ENCODE measurements around the gene ITGB4.
"Not testable (repeated sequence)": the region's sequence is repeated elsewhere in the genome, so short reads cannot be mapped to it uniquely, and the experiment has no call there.

The ITGB4 gene

DNA sequence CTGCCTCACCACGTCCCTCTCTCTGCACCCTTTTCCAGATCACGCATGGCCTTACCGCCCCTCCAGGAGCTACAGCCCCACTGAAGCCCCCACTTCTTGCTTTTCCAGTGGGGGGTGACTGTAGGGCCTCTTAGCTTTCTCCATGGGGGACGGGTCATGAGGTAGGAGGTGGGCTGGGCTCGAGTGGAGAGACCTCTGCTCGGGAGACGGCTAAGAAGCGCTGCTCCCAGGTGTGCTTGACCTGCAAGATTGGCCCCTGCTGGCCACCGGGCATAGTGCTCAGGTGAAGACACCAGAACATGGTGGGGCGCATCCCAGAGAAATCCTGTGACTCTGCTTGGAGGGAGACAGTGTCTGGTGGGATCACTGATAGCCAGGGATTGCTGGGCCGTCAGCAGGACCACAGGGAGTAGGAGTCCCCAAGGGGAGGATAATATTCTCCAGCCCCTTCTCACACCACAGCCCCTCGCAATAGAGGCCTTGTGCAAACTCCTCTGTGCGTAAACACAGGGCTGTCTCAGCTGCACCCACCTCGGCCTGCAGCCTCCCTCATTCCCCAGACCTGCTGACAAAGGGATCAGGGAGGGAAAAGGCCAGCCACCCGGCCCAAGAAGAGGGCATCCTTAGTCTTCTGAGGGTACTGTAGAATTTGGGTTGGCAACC lies 52.7 kb downstream of the ITGB4 start:
- DNase-seq = no peak

DNA sequence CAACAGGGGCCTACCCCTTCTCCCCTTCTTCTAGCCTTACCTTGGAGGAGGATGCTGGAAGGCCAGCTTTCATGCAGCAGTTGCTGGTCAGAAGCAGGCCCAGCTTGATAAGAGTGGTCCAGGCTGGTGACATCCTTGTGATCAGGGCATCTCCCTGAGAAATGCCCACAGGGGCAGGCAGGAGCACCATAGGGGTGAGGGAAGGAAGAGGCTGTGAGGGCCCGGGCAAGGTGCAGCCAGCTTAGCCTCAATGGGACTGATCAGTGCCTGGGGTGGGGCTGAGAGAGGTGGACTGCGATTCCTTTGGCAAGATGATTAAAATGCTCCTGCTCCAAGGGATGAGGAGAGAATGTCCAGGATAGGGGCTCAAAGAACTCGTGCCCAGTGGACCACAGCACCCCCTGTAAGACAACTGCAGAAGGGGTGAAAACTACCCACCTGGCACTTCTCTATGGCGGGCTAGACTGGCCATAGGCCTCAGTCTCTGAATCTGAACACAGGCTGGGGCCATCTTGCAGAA lies 53.3 kb downstream of the ITGB4 start:
- no peak for DNase-seq

DNA sequence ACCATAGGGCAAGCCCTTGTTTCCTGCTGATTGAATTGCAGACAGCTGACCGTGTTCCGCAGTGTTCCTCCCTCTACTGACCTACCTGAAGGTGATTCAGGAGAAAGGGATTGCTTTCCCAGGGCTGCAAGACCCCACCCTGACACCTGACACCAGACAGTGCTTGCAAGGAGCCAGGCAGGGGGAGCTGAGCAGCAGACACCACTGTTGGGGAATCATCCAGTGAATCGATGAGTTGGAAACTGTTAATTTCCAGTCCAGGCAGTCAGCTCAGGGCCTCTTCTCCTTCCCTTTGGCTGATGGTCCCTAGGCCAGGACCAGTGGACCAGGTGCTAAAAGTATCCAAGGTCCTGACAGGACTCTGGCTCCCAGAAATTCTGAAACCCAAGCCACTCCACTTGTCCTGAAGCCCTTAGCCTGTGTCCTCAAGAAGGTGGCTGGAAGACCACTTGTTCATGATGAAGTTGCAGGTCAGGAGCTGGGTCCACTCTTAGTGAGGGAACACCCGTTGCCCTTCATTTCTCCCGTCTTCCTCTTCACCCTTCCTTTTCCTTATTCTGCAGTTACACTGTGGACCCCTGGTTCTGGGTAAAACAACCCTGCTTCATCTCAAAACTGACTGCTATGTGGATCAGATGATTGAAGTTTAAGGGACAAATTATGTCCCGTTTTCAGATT lies 53.9 kb downstream of the ITGB4 start:
- DNase-seq = no peak

DNA sequence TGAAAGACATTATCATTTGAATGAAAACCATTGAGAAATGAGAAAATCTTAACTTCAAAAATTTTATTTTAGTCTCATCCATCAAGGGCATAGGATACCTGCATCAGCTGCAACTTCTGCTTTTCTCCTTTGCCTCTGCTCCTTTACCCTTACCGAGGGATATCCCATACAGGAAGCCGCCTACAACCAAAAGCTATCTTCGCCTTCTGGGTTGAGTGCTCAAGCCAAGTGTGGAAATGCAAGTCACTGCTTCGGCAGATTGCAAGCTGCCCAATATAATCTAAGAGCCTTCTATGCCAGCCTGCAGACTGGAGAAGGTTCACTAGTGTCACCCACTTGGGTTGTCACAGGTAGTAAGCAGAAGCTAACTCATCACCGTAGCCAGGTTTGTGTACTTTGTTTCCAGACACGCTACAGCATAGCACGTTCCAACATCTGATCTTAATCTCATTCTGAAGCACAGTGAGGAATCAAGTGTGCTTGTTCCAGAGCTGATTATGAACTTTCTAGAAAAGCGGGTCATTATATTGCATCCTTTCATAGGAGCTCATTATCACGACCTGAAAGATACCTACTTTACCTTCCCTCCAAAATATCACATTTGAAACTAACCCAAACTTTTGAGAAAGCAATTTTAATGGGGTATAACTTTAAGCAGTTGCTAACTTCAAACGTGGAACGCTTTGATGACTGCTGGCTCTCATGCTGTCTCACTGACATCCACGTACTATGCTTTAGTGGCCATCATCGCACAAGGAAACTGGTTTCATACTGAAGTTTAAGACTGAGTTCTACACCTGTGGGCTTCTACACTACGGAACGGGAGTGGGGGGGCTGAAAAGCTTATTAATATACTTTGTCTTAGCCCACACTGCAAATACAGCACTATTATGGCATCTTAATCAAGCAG lies 55.4 kb downstream of the ITGB4 start:
- DNase-seq = no peak

DNA sequence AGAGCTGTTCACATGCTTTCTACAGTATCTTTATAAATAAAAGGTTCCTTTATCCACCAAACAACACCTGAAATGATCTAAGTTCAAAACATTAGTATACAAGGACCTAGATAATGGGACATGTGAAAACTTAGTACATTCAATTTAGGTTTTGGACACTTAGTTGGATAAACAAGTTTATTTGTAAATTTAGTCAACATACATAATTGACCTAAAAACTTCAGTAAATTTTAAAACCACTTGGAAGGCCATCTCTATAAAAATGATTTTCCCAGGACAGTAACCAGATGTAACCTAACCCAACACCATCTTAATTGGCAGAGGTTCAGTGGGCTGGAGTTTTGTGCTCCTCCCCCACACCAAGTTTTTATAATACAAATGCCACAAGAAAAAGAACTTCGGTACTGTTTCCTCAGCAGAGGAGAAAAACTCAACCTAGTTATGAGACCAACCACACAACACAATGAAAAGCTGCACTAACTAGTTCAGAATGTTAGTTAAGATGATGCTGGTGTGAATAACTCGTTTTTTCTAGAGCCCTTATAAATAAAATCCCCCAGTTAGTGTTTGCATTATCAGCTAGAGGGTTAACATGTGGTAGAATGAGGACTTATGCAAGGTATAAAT lies 56.1 kb downstream of the ITGB4 start:
- DNase-seq = no peak

DNA sequence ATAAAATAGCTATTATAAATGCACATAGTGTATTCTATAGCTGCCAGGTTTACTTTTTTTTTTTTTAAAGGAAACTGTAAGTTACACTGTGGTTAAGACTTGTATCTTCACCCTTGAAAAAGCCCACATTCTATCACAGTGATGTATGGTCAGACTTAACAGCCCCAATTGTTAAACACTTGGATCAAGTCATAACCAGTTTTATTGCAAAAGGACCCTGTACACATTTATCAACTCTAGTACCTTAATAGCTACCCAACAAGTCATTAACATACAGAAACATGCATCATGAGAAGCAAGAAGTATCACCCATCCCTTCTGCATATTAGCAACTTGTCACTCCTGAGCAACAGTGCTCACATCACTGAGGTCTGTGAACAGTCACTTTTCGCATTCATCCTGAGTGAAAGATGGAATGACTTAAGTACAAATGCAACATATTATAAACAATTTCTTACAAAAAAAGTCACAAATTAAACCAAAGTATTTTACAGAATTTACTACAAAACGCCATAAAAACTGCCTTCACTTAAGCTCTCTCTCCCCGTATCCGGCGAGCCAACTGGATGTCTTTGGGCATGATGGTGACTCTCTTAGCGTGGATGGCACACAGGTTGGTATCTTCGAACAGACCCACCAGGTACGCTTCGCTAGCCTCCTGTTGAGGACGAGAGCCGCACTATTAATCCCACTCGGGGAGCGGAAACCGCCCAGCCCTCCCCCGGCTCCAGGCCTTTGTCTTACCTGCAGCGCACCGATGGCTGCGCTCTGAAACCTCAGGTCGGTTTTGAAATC lies 57.0 kb downstream of the ITGB4 start:
- DNase-seq = not testable (repeated sequence)

DNA sequence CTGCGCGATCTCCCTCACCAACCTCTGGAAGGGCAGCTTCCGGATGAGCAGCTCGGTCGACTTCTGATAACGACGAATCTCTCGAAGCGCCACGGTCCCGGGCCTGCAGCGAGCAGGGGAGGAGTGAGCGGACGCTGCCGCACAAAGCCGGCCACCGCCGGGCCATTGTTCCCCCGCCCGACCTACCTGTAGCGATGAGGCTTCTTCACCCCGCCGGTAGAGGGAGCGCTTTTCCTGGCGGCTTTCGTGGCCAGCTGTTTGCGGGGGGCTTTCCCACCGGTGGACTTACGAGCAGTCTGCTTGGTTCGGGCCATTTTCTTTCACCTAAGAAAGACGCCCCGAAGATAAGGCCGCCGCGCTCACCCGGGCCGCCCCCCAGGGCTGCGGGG lies 57.6 kb downstream of the ITGB4 start:
- DNase-seq = no peak

DNA sequence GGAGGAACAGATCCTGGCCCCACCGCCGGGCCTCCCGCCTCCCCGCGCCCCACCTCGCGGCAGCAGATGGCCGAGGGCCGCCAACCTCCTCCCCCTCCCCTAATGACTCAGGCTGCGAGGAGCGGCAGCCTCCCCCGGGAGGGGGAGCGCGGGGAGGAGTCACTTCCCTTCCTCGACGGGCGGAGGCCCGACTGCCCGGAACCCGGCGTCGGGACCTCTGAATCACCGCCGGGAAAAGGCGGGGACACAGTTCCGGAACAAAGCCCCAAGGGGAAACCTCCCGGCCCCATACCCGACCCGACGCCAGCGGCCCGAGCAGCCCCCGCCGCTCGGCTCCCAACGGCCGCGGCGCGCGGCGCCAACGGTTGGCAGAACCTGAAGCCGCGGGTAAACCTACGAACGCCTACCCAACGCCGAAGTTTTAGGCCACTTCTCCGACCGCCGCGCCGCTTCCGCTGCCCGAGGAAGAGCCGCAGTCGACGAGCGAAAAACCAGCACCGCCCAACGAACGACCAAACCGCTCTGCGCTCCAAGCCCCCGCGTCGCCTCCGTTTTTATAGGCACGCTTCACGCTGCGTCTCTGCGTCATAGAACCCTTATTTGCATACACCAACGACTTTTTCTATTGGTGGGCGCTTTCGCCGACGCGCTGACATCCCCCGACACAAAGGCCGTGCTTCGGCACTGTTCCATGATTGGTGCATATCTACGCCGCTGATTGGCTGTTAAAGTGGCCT lies 58.2 kb downstream of the ITGB4 start:
- DNase-seq = peak; percentile 93

DNA sequence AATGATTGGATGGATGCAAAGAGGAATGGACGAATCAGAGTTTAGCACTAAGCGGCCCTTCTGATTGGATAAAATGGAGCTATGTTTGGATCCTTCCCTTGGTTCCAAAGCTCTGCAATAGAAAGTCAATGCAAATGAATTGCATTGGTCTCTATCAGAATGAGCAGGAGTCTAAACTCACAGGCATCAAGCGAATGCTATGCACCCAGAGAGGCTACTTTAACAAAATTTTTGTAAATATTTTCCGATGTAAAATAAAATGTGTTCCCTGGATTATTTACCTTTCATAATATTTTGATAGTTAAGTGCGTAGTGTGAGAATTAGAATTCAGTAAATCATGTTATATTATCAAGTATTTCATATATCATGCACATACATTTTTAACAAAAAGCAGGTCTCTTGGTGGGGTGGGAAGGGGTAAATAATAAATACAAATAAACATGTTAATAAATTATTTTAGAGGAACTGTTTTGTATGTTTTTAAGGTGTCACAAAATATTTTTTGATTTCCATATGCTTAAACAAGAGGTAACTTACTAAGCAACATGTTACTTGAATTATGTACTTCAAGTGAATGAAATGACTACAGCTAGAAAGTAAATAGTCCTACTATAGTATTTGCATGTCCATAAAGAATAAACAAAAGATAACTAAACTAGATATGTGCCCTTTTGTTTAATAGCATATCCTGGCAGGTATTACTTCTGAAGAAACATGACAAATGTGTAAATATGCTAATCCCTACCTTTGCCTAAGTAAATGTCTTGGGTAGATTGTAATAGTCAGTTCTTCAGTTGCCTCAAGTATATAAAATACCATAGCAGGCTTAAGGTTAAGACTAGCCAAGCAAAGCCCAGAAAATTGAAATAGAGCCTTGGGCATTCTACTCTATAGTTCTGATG lies 59.0 kb downstream of the ITGB4 start:
- DNase-seq = no peak

DNA sequence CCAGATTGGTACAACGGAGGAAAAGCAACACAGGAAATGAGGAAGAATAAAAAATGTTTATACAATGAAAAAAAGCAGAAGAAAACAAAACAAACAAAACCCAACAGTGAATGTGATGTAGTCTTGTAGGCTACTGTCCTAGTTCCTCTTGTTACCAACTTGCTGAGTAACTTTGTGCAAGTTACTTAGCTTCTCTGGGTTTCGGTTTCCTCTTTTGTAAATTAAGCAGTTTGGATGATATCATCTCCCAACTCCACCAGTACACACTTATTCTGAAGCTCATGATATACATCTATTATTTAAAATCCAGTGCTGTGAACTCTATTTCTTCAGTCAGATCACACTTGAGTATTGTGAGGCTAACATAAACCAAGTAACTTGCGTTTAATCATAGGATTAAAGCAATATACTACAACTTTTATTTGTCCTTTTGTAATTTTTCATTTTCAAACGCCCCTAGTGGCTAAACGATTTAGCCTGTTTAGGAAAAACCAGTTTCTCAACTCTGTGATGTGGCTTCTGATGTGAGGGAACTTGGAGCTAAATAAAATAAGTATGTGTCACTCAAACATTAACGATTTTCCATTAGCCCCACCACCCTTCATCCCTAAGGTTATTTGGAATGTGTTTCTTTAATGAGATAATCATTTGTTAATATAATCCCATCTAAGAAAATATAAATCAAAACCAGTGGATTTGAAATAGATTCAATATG lies 62.0 kb downstream of the ITGB4 start:
- DNase-seq = no peak

DNA sequence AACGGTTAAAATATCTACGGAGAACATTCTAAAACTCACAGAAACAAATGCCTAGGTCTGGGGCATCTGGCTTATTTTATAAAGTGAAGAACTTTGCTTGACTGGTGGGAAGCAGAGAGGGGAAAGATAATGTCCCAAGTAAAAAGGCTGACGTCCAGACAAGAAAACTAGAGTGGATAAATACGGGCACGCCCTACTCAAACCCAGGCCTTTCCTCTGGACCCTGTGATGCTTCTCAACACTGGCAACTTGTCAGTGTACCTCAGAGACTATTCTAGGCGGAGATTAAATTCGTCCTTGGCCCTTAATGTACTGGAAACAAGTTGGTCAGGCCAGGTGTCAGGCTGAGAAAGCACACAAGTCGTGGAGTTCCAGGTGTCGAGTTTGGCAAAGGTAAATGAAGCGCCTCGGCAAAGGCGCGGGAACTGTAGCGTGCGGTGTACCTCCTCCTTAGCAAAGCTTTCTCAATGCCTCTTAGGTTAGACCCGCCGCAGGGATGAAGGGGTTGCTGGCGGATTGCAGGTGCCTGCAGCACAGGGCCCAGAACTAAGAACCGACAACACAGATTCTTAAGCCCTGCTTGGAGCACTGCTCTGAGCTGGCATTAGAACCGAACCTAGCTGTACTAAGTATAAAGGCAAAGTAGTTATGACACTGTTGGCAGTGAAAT lies 62.7 kb downstream of the ITGB4 start:
- no peak for DNase-seq

DNA sequence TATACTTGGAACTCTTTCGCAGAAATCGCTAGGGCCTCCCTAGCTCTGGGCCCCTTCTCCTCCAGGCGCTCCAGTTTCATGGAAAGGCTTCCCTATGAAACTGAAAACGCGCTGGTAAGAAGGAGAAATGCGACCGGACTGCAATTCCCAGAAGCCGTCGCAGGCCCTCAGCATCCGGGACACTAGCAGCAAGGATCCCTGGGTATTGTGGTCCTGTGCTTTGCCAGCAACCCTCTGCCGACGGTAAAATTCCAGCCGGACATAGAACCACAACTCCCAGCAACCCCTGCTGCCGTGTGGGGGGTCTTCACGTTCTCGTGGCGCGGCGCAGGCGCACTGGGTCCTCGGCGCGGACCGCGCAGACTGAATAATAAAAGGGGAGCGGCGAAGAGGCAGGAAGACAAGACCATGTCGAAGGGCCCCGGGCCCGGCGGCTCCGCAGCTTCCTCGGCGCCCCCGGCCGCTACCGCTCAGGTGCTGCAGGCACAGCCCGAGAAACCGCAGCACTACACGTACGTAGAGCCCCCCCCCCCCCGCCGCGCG lies 63.3 kb downstream of the ITGB4 start, which contains the start of gene UNK:
Gene UNK (plus strand): TSS at position 334 of the 543 bp plus-strand sequence. CDS start 75 bp downstream, at position 409.
- peak; percentile 95 for DNase-seq

DNA sequence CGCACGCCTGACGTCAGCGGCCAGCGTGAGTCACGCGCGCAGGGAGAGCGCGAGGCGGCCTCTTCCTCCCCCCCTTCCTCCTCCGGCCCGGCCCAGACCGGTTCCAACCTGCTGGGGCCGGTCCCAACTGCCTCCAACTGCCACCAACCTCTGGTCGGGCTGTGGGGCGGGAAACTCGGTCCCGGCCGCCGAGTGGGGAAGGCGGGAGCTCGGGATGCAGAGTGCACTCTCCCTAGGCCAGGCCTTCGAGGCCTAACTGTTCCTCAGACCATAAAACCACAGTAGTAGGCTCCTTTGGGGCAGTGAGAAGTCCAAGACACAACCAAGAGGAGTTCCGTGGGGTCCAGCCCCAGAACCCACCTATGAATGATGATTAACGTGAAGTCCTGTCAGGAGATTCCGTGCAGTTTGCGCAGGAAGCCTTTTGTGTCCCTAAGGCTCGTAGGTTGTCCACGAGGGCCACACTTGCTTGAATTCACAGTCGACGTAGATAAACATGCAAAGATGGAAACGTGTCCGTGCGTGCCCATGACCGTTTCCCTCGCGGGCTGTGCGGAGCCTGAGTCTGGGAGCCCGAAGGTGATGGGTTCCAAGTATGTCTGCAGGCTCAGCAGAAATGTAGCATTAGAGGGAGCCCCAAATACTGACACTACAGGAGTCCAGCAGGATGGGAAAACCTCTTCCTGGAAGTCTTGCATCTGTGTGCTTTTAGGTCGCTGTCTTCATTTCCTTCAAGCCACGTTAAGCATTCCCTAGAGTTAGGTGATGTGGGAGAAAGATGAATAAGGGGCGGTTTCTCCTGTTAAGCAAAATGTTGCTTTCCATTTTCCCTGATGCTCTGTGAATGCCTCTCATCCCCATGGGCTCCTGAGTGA lies 64.0 kb downstream of the ITGB4 start:
- DNase-seq = peak; percentile 90

DNA sequence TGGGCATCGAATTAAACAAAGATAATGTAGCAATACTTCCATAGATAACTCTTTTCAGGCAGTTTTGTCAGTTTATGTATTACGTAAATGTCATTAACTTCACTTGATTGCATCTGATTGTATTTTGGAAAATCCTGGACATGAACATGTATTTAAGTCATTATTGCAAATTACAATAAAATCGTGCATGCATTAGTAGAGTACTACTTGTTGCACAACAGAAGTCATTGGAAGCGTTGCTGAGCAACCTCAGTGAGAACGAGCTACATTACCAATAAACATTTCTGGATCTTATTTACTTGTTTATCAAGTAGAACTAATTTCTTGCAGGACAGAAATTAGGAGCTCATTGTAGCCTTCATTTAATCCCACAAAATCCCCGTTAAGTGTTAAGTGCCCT lies 70.0 kb downstream of the ITGB4 start:
- DNase-seq = no peak

DNA sequence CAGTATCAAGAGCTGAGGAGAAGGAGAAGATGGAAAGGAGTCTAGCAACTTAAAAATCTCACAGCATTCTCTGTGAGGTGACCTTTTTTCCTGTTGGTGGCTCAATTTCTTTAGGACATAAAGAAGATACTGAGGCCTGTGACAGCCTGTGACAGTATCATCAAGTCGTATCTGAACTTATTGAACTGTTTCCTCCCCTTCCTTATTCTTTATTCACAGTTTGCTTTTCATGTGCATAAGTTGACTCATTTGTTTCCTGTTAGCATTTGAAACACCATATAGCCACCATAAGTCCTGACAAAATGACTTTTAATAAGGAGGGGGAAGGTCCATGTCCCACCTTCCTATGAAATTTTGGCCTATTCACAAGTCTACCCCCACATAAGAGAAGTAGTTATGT lies 72.2 kb downstream of the ITGB4 start:
- no peak for DNase-seq

DNA sequence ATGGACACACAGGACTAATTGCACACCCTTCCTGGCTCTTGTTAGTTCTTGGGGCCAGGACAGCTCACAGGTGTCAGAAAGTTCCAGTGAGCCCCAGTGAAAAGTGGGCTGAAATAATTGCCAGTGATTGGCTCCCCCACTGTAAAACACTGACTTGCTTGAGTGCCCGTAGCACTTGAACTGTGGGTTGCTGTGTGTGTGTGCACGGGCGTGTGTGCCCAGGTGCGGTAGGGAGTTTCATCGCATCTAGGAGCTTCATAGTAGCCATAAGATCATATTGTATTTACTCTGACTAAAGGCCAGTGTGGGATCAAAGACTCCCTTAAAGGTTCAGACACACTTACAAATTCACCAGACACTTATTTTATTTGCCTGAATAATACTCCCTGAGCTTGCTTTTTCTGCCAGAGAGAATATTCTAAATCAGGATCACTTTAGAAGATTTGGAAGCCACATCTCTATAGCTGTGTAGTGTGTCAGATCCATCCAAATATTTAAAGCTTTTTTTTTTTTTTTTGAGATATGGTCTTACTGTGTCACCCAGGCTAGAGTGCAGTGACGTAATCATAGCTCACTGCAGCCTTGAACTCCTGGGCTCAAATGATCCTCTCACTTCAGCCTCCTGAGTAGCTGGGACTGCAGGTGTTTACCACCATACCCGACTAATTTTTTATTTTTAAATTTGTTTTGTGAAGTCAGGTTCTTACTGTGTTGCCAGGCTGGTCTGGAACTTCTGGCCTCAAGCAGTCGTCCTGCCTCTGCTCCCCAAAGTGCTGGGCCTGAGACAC lies 74.8 kb downstream of the ITGB4 start:
- no peak for DNase-seq

DNA sequence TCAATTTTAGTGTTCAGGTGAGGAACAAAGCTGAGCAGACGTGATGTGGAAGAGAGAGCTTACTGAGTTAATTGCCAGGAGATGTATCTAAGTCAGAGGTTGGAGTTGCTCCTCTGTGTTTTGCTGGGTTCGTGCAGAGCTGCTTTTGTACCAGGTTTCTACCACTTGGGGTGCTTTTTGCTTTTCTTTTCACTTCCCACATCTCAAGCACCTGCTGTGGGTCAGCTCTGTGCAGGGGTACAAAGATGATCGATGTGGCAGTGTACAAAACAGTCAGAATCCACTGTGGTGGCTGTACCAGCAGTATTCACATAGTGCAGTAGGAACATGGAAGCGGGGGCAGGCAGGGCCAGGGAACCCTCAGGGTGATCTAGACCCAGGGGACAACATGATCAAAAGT lies 78.1 kb downstream of the ITGB4 start:
- DNase-seq = no peak
